GM21619 (cell line): Measurements from ENCODE around the gene CHD5.

Source experiments
- ATAC-seq: cut with Tn5 transposase; IDR thresholded peaks from one replicate; pipeline ENCODE4 v1.9.1; 2021; ENCODE audit not compliant: unreplicated experiment

The CHD5 gene

DNA sequence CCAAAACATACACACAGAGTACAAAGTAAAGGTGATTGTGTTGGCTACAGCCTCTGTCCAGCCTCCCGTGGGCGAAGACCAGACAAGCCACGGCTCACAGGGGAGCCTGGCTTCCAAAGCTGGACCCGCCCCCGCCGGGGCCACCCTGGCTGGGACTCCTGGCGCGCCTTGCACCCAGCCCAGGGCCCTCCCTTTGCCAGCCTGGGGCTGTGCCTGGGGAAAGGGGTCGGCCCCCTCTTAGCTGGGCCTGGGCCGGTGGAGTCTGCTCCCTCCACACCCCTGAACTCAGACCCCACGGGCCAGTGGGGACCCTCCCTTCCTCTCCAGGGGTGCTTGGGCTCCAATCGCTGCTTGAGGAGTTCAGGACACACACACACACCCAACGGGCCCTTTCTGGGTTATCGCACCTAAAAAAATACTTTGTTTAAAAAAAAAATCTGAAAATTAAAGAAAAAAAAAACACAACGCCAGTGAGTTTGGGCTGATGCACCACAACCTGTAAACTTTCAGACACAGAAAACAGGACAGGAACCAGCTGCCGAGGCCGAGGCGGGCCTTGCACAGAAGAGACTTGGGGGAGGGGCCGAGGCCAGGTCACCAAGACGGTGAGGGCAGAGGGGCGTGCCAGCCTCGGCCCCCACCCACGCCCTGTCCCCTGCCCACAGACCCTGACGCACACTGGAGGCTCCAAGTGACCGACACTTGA, 78.1 kb downstream of the CHD5 start:
- no peak for ATAC-seq

DNA sequence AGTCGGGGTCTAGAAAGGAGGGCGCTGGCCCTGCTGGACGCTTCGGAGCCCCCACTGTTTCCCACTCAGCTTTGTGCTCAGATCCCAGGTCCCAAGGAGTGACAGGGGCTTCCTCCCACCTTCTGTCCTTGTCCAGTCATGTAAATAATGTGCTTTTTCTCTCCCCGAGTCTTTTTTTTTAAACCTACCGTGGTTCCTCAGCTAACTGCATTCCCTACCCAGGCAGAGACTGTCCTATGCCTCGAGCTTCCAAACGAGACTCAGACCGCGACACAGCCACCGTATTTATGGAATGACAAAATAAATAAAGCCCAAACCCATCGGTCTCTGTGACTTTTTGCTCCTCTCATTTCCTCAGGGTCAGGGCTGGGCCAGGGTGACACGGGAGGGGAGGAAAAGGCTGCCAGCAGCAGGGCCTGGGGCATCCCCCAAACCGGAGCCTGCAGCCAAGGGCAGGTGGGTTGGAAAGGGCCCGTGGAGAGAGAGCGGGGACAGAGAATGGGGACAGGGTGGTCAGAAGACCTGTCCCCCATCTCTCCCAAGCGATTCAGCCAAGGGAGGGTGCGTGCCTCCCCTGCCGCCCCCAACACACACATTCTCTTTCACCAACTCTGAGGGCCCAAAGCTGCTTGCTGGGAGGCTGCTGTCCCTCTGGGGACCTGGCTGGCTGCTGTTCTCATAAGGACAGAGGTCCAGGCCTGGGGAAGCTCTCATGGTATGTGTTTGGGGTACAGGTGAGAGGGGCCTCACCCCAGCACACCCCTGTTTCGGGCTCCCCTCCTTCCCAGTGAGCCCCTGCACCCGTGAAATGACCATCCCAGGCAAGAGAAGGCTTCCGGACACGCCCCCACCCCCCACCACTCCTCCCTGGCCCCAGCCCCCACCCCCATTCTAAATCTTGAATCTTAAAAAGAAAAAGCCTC, 79.0 kb downstream of the CHD5 start:
- ATAC-seq, result no peak

- ATAC-seq, result no peak
Measured at GRCh38 chr1:6099787-6100765, 80.0 kb downstream of the CHD5 start.

GRCh38 chr1:6099297-6099696, 80.8 kb downstream of the CHD5 start:
- ATAC-seq, result no peak

GRCh38 chr1:6098303-6099215, 81.6 kb downstream of the CHD5 start:
- no peak for ATAC-seq

GRCh38 chr1:6097824-6098223, 82.3 kb downstream of the CHD5 start:
- no peak for ATAC-seq

GRCh38 chr1:6097117-6097595, 83.0 kb downstream of the CHD5 start:
- ATAC-seq, result no peak

DNA sequence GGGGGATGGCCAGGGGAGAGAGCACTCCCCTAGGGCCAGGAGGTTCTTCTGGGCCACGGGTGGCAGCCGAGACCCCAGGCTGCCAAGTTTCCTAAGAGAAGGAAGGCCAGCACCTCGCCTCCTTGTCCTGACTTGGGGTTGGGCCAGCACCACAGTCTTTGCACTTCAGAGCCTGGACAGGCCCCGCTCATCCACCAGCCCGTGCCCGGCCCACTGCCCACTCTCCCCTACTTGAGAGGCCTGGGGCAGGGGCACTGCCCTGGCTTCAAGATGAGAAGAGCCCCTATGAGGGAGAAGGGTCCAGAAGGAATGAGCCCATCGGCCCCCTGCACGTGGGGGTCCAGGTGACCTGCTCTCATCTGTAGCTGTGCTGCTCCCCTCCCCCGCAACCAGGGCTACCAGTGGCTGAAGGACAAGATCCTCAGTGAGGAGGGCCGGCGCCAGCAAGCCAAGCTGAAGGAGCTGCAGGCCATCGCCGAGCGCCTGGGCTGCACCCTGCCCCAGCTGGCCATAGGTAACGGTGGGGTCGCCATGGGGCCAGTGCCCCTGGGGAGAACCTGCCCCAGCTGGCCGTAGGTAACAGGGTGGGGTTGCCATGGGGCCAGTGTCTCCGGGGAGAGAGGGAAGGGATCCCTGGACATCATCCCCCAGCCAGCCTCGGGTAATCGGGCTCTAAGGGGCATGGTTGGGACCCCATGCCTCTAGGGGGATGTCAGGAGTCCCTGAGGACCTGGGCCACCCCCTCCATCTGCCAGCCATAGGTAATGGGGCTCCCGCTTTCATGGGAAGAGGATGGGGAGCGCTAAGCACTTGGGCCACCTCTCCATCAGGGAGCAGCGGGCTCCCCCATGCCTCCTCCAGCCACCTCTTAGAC, 83.6 kb downstream of the CHD5 start:
- ATAC-seq, result no peak

GRCh38 chr1:6095511-6096242, 84.4 kb downstream of the CHD5 start:
- no peak for ATAC-seq

DNA sequence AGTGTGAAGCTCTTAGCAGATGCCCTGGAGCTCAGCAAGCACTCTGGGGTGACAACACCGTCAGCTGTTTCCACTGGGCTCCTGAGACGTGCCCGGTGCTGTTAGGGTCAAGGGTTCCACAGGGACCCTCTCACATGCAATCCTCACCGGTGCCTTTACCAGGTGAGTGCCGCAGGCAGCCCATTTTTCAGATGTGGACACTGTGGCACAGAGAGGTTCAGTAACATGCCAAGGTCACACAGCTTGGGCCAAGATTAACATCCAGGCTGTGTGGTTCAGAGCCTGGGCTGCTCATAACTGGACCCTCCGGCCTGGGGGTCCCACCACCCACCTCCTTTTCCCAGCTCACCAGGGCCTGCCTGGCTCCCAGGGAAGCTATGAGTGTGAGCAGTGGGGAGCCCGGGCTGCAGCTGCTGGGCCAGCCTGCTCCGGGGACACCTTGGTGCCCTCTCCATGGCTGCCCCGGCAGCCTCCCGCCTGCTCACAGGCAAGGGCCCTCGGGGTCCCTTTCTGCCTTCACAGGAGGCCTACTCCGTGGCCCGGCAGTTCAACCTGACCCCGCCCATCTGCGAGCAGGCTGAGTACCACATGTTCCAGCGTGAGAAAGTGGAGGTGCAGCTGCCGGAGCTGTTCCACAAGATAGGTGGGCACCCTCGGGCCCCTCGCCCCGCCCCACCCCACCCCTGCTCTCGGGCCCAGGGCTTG, 85.2 kb downstream of the CHD5 start:
- no peak for ATAC-seq

DNA sequence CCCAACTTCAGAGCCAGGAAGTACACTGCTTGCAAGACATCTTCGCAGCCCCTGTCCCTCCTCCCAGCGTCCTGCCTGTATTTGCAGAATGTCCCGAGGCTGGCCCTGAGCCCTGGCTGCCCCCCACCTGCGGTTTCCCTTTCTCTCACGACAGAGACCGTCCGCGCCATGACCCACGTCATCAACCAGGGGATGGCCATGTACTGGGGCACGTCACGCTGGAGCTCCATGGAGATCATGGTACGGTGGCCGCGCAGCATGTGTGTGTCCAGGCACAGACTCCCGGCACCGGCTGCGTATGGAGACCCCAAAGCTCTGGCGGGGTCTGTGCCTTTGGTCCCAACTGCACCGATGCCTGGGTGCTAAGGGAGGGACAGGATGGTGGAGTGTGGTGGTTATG, 85.9 kb downstream of the CHD5 start:
- ATAC-seq, result no peak

DNA sequence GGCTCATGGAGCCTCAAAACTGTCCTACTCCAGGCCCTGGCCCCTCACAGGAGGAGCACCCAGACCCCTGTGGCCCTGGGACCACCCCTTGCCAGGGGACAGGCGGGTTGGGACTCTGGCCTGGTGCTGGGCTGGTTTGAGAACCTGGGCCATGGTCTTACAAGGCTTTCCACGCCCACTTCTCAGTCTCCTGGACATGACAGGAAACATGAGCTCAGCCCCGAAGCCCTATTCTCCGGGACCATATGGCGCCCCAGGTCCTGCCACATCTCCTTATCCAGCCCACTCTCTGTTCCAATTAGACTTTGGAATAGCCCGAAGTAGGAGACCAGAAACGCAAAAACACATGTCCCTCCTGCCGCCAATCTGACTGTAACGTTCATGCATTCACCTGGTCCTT, 86.5 kb downstream of the CHD5 start:
- no peak for ATAC-seq

- ATAC-seq, result no peak
Measured at GRCh38 chr1:6093071-6093470, 87.0 kb downstream of the CHD5 start.

DNA sequence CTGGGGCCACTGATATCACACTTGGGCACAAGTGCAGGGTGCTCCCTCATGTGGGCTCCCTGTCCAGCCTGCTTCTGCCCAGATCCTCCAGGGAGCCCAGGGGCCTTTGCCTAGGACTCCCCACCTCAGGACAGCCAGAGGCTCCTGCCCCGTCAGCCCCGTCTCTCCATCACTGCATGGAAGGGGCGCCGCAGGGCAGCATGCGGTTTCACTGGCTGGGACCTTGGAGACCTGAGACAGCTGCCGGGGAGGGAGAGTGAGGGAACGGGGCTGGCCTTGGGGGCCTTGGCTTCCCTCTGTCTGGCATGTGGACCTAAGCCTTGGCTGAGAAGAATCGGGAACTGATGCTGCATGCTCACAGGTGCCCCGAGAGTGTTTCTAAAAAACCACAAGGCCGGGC, 87.9 kb downstream of the CHD5 start:
- no peak for ATAC-seq

GRCh38 chr1:6091823-6092109, 88.4 kb downstream of the CHD5 start:
- no peak for ATAC-seq

DNA sequence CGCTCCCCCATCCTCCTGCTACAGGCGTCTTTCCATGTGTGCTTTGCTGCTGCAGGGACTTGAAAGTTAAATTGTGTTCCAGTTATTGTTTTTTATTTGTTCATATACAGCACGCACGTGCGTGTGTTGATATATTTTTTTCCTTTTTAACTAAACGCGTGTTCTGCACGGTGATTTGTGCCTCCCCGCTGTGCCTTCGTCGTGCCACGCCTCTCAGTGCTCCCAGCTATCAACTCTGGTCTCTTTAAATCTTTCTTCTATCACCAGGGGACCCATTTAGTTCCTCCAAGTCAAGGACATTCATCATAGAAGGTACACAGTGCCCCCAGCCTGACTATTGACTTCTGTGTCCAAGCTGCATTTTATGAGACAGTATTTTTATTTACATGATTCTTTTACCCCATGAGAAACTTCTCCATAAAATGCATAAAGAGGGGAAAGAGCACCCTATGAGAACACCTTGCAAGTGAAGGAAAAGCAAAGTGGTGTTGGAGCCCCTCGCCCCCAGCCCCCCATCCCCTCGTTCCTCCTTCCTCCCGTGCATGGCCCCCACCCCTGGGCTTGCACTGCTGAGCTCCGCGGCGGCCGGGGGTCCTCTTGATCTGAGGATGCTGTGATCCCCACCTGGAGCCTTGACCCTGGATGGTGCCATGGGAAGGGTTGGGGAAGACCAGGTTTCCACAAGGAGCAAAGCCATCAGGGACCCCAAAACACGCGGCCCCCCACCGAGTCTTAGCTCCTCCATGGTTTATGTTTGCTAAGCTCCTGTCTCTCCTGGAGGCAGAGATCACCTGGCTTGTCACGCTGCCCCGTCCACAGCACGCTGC, 88.9 kb downstream of the CHD5 start:
- no peak for ATAC-seq

- ATAC-seq, result no peak
Measured at GRCh38 chr1:6090288-6090687, 89.8 kb downstream of the CHD5 start.
